Calu3 (cell line): ENCODE results near the gene NKD2. TPM values are rescaled to one million over a fixed set of nuclear protein-coding genes. Genes with fewer than 3 reads are reported as not detected.

Source experiments
- BruUV-seq: library from RNA; stranded (reverse); fragments of 400-500 nt; replicated peaks from 2 replicates; lab custom pipeline; 2021; lab: Mats Ljungman, UMichigan
- CTCF ChIA-PET: fragments of 300-600 bp; sonication (Branson Sonifier 250); formaldehyde crosslinking; loops from one replicate; lab custom pipeline; 2022; ENCODE audit warnings: antibody characterized with exemption; lab: Charles Lee
- DNase-seq: peaks from one replicate; pipeline ENCODE4 v3.0.0; 2022
- H3K27ac Mint-ChIP-seq: one replicate; pipeline ENCODE4 v1.8.0; 2022; ENCODE audit warnings: mixed read lengths; ENCODE audit not compliant: unreplicated experiment
- H3K27me3 Mint-ChIP-seq: one replicate; pipeline ENCODE4 v1.8.0; 2022; ENCODE audit warnings: mixed read lengths; ENCODE audit not compliant: unreplicated experiment
- H3K36me3 Mint-ChIP-seq: one replicate; pipeline ENCODE4 v1.8.0; 2022; ENCODE audit warnings: mild to moderate bottlenecking, moderate library complexity, mixed read lengths; ENCODE audit not compliant: insufficient read depth, unreplicated experiment
- H3K4me1 Mint-ChIP-seq: one replicate; pipeline ENCODE4 v1.8.0; 2022; ENCODE audit warnings: mild to moderate bottlenecking, low read depth, mixed read lengths; ENCODE audit not compliant: unreplicated experiment
- H3K4me3 Mint-ChIP-seq: one replicate; pipeline ENCODE4 v1.8.0; 2022; ENCODE audit warnings: mild to moderate bottlenecking, low read depth, moderate library complexity, mixed read lengths; ENCODE audit not compliant: unreplicated experiment
- H3K9me3 Mint-ChIP-seq: one replicate; pipeline ENCODE4 v1.8.0; 2022; ENCODE audit warnings: low read depth, mixed read lengths; ENCODE audit not compliant: unreplicated experiment
- intact Hi-C: fragments of 100-400 bp; cut with micrococcal nuclease; formaldehyde crosslinking; loops from one replicate; pipeline ENCODE4 v1.10.0; 2022; ENCODE audit not compliant: unreplicated experiment
- total RNA-seq: library from RNA; stranded (reverse); gene quantifications from 2 replicates; pipeline ENCODE4 v1.2.3, GENCODE V29; 2022
- TF ChIP-seq, protein P1 (sequence below): fragments of 200-600 bp; IDR thresholded peaks from one replicate; pipeline ENCODE4 v1.8.0; 2022; ENCODE audit warnings: antibody characterized with exemption; ENCODE audit not compliant: unreplicated experiment

NKD2 gene
- total RNA-seq, 1 experiment from 2014 or later, result 0.47 TPM

DNA sequence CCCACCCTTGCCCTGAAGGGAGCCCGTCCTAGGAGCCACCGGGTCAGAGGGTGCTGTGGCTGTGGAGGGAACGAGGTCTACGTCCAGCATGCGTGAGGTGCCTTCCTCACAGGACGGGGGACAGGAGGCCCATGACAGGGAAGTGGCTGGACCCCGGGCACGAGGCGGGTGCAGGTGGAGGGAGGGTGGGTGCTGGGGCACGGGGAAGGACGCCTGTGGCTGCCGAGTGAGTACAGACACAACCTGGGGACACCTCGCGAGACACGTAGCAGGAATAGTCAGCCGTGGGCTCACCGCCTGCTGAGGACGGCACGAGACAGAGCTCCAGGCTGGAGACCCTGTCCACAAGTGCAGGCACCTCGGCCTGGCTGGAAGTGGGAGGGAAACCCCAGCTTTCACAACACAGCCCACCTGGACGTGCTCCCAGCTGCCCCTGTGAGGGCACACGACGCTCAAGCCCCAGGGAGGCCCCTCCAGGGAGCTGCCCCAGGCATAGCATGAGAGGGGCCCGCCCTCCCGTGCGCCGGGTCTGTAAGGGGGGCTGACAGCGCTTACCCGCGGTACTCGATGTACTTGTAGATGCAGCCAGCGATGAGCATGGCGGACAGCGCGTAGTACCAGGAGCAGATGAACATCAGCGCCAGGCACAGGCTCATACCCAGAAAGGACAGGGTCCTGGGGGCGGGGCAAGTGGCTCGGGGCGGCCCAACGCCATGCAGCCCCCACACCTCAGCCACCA is 66.4 kb downstream of the NKD2 start:
- Mint-ChIP-seq H3K4me1 (no peaks in the 10 kb centered on the region), H3K9me3 (no peaks in the 10 kb centered on the region), H3K27ac (no peak overlapping the region), H3K4me3 (no peak overlapping the region), H3K27me3 (no peaks in the 10 kb centered on the region), H3K36me3 (peaks cover 21% of the 10 kb centered on the region)
- no peak for DNase-seq
- TF ChIP-seq, protein P1, sequence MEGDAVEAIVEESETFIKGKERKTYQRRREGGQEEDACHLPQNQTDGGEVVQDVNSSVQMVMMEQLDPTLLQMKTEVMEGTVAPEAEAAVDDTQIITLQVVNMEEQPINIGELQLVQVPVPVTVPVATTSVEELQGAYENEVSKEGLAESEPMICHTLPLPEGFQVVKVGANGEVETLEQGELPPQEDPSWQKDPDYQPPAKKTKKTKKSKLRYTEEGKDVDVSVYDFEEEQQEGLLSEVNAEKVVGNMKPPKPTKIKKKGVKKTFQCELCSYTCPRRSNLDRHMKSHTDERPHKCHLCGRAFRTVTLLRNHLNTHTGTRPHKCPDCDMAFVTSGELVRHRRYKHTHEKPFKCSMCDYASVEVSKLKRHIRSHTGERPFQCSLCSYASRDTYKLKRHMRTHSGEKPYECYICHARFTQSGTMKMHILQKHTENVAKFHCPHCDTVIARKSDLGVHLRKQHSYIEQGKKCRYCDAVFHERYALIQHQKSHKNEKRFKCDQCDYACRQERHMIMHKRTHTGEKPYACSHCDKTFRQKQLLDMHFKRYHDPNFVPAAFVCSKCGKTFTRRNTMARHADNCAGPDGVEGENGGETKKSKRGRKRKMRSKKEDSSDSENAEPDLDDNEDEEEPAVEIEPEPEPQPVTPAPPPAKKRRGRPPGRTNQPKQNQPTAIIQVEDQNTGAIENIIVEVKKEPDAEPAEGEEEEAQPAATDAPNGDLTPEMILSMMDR, result no peak
- CTCF ChIA-PET, result no interaction called here
- intact Hi-C loops, result no loop called here
- BruUV-seq, result no TSS peak

DNA sequence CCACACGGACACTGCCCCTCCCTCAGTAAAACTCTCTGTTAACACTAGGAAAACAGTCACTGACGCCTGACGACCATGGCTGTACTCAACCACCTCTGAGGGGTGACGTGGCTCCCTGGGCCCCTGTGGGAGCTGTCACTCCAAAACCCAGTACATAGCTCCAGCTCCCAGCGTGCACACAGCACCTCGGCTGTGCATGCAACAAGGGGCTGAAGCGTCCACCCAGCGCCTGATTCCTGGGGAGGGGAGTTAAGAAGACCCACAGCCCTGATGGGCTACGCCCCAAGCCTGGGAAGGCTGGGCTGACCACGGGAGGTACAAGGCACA is 66.9 kb downstream of the NKD2 start:
- no peaks in the 10 kb centered on the region for H3K9me3 Mint-ChIP-seq
- no TSS peak for BruUV-seq
- no peak for DNase-seq
- CTCF ChIA-PET, result no interaction called here
- peaks cover 21% of the 10 kb centered on the region for H3K36me3 Mint-ChIP-seq
- no peaks in the 10 kb centered on the region for H3K4me1 Mint-ChIP-seq
- TF ChIP-seq, protein P1, result no peak
- H3K27ac Mint-ChIP-seq, result no peak overlapping the region
- no peaks in the 10 kb centered on the region for H3K27me3 Mint-ChIP-seq
- intact Hi-C loops, result no loop called here
- no peak overlapping the region for H3K4me3 Mint-ChIP-seq

DNA sequence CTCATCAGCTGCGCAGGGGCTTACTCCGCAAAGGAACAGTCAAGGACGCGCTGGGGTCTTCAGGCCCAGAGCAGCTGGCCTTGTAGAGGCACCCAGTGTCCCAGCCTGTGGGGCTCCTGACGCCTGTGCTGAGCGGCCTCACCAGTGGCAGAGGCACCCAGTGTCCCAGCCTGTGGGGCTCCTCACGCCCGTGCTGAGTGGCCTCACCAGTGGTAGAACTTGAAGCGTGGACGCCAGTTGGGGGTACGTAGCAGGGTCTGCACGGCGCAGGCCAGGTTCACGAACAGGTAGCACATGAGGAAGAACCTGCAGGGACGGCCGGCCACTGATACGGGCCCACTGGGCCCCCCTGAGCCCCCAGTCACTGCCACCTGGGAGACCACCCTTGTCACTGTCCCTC is 67.3 kb downstream of the NKD2 start:
- no TSS peak for BruUV-seq

DNA sequence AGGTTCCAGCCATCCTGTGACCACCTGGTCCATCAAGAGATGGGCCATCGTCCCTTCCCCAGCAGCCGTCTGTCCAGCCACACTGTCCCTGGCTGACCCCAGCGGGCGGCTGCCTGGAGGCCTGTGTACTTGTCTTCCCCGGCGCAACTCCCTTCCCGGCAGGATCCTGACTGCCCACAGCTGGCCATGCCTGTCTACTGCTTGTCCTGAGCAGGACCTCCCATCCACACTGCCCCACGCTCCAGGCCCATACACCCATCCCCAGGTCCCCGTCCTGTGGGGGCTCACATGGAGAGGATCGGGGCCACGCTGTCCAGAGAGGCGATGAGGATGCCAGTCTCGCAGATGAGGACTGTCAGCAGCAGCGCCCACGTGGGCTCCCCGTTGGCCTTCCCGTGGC is 67.8 kb downstream of the NKD2 start:
- H3K27me3 Mint-ChIP-seq, result no peaks in the 10 kb centered on the region
- no peaks in the 10 kb centered on the region for H3K4me1 Mint-ChIP-seq
- DNase-seq, result no peak
- intact Hi-C loops, result no loop called here
- BruUV-seq, result no TSS peak
- H3K4me3 Mint-ChIP-seq, result no peak overlapping the region
- no peaks in the 10 kb centered on the region for H3K9me3 Mint-ChIP-seq
- TF ChIP-seq, protein P1, result no peak
- no peak overlapping the region for H3K27ac Mint-ChIP-seq
- CTCF ChIA-PET, result no interaction called here
- H3K36me3 Mint-ChIP-seq, result peaks cover 21% of the 10 kb centered on the region

More for the DNA sequence above, 67.3 kb downstream of the NKD2 start:
- Mint-ChIP-seq H3K9me3 (no peaks in the 10 kb centered on the region), H3K36me3 (peaks cover 21% of the 10 kb centered on the region), H3K4me3 (no peak overlapping the region), H3K27ac (no peak overlapping the region), H3K27me3 (no peaks in the 10 kb centered on the region), H3K4me1 (no peaks in the 10 kb centered on the region)
- TF ChIP-seq, protein P1, result no peak
- CTCF ChIA-PET, result no interaction called here
- DNase-seq, result no peak
- intact Hi-C loops, result no loop called here
